GM18505 (cell line): ENCODE results near the gene BPTF.
A peak's percentile ranks its signal among the peaks of the same experiment; 100 is the strongest.
"Not testable (repeated sequence)": the region's sequence is repeated elsewhere in the genome, so short reads cannot be mapped to it uniquely, and the experiment has no call there.

ENCODE experiments used
- ATAC-seq: cut with Tn5 transposase; IDR thresholded peaks from one replicate; pipeline ENCODE4 v1.9.1; 2021; ENCODE audit not compliant: unreplicated experiment
- POLR2A ChIP-seq: IDR thresholded peaks from 4 replicates; pipeline ENCODE4 v1.6.1; 2011; ENCODE audit warnings: borderline replicate concordance; ENCODE audit not compliant: insufficient read depth, insufficient read length; ENCODE audit errors: extremely low read depth

Gene BPTF

DNA sequence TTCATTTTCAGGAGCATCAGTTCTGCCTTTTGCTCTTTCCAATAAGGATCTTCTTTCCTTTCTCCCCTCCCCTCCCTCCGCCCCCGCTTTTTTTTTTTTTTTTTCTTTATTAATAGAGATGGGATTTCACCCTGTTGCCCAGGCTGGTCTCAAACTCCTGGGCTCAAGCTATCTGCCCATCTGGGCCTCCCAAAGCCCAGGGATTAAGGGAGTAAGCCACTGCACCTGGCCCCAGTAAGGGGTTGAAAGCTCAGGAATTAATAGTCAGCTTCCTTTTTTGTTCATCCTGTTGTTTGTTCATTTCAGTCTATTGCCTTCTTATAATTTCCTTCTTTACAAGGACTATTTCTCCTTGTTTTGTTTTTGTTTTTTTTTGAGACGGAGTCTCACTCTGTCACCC lies 178.9 kb downstream of the BPTF start:
- ATAC-seq = no peak
- no peak for TF ChIP-seq POLR2A

DNA sequence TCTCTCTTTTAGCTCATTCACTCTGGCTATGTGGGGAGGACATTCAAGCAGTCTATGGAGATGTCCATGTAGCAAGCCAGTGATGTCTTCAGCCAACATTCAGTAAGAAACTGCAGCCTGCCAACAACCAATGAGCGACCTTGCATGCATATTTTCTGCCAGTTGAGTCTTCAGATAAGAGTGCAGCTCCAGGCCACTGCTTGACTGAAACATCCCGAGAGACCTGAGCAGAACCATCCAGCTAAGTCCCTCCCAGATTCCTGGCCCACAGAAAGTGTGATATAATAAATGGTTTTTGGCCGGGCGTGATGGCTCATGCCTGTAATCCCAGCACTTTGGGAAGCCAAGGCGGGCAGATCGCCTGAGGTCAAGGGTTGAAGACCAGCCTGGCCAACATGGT lies 181.5 kb downstream of the BPTF start:
- no peak for ATAC-seq
- no peak for TF ChIP-seq POLR2A

DNA sequence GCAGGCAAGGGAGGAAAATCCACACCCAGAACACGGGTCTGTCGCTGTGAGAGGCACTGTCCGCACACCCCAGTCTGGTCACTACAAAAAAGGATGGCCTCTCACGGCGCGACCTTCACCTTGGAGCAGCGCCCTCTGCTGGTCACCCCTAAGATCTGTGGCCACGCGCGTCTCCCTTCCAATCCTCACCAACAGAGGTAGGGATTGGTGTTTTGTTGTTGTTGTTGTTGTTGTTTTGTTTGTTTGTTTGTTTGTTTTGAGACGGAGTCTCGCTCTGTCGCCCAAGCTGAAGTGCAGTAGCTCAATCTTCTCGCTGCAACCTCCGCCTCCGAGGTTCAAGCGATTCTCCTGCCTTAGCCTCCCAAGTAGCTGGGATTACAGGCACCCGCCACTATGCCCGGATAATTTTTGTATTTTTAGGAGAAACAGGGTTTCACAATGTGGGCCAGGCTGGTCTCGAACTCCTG lies 185.9 kb downstream of the BPTF start:
- ATAC-seq = no peak

DNA sequence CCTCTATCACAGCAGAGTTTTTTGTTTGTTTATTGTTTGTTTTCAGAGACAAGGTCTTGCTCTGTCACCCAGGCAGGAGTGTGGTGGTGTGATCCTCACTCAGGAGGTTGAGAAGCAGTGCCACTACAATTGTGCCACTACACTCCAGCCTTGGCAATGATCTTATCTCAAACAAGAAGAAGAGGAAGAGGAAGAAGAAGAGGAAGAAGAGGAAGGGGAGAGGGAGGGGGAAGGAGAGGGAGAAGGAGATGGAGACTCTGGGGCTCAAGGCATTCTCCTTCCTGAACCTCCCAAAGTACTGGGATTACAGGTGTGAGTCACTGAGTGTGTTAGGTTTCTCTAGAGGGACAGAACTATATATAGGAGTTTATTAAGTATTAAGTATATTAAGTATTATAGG lies 188.1 kb downstream of the BPTF start:
- ATAC-seq = no peak
- TF ChIP-seq POLR2A = no peak

More for the DNA sequence above, 185.9 kb downstream of the BPTF start:
- TF ChIP-seq POLR2A = no peak

DNA sequence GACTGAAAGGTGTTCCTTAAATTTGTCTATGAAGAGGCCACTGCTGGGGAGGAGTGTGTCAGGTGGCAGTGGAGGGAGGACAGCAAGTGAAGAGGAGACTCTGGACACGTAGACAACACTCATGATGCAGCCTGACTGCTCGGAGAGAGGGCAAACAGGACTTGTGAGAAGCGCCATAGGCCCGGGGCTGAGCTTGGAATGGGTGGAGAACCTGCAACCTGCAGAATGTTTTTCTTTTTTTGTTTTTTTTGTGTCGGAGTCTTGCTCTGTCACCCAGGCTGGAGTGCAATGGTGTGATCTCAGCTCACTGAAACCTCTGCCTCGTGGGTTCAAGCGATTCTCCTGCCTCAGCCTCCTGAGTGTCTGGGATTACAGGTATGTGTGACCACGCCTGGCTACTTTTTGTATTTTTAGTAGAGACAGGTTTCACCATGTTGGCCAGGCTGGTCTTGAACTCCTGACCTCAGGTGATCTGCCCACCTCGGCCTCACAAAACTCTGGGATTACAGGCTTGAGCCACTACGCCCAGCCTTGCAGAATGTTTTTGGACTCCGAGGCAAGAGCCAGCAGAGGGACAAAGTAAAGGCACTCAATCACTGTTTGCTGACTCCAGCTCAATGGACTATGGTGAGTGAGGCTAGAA lies 189.9 kb downstream of the BPTF start:
- TF ChIP-seq POLR2A = no peak
- no peak for ATAC-seq

DNA sequence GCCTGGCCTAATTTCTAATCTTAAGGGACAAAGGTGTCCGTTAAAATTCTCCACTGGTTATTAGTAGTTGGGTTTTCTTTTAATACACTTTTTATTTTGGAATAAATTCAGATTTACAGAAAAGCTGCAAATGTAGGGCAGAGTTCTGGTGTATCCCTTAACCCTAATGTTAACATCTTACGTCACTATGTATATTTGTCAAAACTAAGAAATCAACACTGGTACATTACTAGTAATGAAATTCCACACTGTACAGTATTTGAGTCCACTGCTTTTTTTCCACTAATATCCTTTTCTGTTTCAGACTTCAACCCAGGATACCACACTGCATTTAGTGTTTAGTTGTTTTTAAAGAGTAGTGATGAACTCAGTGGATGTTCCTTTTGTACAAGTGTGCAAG lies 191.5 kb downstream of the BPTF start:
- no peak for TF ChIP-seq POLR2A
- ATAC-seq = no peak

DNA sequence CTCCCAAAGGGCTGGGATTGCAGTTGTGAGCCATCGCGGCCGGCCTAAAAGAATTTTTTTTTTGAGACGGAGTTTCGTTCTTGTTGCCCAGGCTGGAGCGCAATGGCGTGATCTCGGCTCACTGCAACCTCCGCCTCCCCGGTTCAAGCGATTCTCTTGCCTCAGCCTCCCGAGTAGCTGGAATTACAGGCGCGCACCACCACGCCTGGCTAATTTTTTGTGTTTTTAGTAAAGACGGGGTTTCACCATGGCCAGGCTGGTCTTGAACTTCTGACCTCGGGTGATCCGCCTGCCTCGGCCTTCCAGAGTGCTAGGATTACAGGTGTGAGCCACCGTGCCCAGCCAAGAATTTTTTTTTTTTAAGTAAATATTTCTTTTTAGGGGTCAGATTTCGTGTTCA lies 193.2 kb downstream of the BPTF start:
- not testable (repeated sequence) for ATAC-seq

DNA sequence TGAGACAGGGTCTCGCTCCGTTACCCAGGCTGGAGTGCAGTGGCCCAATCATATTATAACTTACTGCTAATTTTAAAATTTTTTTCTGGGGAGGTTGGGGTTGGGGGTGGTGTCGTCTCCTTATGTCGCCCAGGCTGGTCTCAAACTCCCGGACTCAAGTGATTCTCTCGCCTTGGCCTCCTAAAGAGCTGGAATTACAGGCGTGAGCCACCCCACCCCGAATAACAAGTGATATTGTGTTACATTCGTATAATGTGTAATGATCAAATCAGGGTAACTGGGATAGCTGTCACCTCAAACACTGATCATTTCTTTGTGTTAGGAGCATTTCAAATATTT lies 194.0 kb downstream of the BPTF start:
- no peak for TF ChIP-seq POLR2A
- no peak for ATAC-seq

DNA sequence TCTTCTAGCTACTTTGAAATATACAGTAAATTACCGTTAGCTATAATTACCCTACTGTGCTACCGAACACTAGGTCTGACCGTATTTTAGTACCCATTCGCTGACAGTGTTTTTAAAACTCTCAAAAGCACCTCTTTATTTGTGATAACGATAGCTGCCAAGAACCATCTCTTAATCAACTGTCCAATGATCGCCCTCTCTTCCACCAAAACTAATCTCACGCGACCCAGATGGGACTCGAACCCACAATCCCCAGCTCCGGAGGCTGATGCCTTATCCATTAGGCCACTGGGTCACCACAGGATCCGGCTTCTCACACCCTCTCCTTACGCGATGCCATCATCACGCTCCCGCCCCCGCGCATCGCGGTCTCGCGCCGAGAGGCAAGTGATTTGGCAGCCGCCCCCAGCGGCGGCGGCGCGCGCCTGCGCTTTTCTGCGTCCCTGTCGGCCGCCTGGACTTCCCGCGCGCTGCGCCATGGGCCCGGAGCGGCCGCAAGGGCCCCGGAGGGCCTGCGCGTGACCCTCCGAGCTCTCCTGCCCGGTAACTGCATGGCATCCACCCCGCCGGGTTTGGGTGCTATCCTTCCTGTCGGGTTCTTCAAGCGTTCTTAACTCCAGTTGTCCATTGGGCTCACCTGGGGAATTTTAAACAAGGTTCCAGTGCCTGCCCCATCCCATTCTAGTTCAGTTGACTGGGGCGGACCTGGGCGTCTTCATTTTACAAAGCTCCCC lies 194.5 kb downstream of the BPTF start:
- peak; percentile 87 for TF ChIP-seq POLR2A
- peak; percentile 92 for ATAC-seq

DNA sequence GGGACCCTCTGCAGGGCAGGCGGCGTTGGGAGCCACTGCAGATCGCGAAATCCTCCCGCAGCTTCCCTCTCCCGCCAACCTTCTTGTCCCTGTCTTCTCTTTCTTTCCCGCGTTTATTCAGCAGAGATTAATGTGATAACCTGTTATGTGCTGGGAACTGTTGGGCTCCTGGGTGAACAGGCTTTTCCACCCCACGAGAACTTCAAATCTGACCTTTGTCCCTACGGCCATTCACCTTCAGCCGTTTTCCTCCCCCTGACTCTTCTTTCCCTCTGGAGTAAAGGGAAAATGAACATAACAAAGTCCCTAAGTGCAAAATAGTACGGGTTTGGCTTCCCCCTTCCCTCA lies 195.1 kb downstream of the BPTF start:
- no peak for TF ChIP-seq POLR2A
- no peak for ATAC-seq

DNA sequence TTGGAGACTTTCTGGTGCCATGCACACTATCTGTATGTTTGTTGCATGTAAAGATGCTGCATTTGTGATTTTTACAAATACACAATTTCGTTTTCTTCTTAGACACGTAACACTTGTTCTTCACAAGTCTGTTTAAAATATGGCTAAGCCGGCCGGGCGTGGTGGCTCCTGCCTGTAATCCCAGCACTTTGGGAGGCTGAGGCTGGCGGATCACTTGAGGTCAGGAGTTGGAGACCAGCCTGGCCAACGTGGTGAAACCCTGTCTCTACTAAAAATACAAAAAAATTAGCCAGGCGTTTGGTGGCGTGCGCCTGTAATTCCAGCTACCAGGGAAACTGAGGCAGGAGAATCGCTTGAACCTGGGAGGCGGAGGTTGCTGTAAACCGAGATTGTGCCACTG lies 195.5 kb downstream of the BPTF start:
- ATAC-seq = not testable (repeated sequence)

DNA sequence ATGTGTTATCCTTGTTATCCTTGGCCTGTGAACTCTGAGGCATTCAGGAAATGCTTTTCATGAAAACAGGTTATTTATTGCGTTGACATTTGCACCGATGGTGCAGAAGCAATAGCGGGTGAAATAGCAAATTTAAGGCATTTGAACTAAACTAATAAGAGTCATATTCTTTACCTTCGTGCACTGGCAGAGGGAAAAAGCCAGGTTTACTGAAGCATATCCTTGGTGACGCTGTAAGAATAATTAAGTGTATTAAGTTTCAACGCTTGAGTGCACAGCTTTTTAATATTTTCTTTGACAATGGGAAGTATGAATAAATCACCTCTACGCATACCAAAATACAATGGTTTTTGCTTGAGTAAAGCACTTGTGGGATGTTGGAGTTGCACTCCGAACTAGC lies 196.7 kb downstream of the BPTF start:
- ATAC-seq = no peak
- no peak for TF ChIP-seq POLR2A

DNA sequence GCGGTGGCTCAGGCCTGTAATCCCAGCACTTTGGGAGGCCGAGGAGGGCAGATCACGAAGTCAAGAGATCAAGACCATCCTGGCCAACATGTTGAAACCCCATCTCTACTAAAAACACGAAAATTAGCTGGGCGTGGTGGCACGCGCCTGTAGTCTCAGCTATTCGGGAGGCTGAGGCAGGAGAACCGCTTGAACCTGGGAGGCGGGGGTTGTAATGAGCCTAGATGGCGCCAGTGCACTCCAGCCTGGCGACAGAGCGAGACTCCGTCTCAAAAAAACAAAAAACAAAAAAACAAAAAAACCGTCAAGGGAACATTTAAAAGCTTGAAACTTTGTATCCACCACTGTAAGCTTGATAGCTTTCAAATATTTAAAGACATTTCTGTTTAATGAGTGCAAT lies 197.2 kb downstream of the BPTF start:
- ATAC-seq = not testable (repeated sequence)

DNA sequence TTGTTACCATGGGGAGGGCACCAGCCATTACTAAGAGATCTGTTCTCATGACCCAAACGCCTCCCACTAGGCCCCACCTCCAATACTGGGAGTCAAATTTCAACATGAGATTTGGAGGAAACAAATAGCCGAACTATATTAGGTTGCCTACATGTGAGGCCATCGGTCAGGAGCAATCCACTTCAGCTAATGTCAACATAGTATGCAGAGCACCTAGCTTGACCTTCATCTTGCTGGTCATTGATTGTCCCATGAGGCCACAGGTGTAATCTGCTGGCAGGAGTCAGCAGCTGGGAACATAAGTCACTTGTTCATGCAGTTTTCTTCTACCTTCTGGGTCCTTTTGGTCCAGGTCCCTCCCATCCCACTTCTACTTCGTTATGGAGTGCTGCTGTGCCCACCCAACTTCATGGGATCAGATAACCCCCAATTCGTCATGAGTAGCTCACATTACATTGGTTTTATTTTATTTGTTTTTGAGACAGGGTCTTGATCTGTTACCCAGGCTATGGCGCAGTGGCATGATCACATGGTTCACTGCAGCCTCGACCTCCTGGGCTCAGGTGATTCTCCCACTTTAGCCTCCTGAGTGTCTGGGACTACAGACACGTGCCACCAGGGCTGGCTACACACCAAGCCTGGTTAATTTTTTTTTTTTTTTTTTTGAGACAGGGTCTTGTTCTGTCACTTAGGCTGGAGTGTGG lies 204.4 kb downstream of the BPTF start:
- no peak for TF ChIP-seq POLR2A
- no peak for ATAC-seq
